Nephron (organoid): Measurements from ENCODE around the gene GSE1.

Source experiments
- H3K27ac Mint-ChIP-seq, 3 experiments: 2 replicates each; pipeline ENCODE4 v1.8.0; 2020; ENCODE audit warnings: mixed read lengths in 3 of 3, mild to moderate bottlenecking in 2 of 3, moderate library complexity in 1 of 3
- H3K27me3 Mint-ChIP-seq: 2 replicates; pipeline ENCODE4 v1.8.0; 2021; ENCODE audit warnings: low read depth, mild to moderate bottlenecking, moderate library complexity, mixed read lengths
- H3K36me3 Mint-ChIP-seq: 2 replicates; pipeline ENCODE4 v1.8.0; 2020; ENCODE audit warnings: low read depth, mixed read lengths
- H3K4me1 Mint-ChIP-seq: 2 replicates; pipeline ENCODE4 v1.8.0; 2020; ENCODE audit warnings: mixed read lengths
- H3K4me3 Mint-ChIP-seq, 3 experiments: 2 replicates each; pipeline ENCODE4 v1.8.0; 2020; ENCODE audit warnings: mild to moderate bottlenecking in 3 of 3, mixed read lengths in 3 of 3, moderate library complexity in 2 of 3
- H3K9me3 Mint-ChIP-seq: 2 replicates; pipeline ENCODE4 v1.8.0; 2020; ENCODE audit warnings: mixed read lengths
- TF ChIP-seq, protein P1 (sequence below), 3 experiments: fragments of 200-600 bp; sonication (generic); IDR thresholded peaks; one replicate each; pipeline ENCODE4 v1.5.0; 2021; ENCODE audit warnings: antibody characterized with exemption in 3 of 3; ENCODE audit not compliant: unreplicated experiment in 3 of 3

GSE1 gene

DNA sequence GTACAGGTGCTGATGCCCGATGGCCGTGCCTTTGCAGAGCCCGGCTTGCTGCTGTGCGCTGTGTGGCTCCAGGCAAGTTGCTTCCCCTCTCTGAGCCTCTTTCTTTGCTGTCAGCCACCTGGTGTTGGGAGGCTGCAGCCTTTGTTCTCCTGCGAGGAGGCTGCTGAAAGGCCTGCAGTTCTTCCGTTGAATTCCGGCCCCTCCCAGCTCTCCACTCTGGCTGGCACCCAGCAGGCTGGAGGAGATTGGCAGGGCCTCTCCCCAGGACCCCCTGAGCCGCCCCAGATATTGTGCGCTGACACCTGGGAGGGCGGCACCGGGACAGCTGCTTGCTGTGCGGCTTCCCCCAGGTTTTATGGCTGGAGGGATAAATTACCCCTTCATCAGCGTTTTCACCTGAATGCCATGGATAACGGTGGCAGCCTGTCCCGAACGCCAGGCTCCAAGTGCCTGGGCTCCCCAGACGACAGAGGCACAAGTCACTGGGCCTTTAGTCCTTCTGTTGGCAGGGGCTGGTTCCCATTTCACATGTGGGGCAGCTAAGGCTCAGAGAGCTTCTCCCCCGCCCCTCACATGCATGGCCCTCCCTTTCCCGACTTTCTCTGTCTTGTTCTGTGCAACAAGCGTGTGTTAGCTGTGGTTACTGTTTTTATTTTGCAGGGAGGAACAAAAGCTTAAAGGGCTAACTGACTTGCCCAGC is 35.1 kb upstream of the GSE1 start:
- no peaks in the 10 kb centered on the region for H3K36me3 Mint-ChIP-seq
- H3K27me3 Mint-ChIP-seq: peaks cover 3% of the 10 kb centered on the region
- H3K9me3 Mint-ChIP-seq: no peaks in the 10 kb centered on the region
- H3K27ac Mint-ChIP-seq: peak overlapping the region in 2 of 3 experiments; percentile 93 to 95
- peaks cover 79% of the 10 kb centered on the region for H3K4me1 Mint-ChIP-seq
- no peak overlapping the region for H3K4me3 Mint-ChIP-seq
- TF ChIP-seq, protein P1, sequence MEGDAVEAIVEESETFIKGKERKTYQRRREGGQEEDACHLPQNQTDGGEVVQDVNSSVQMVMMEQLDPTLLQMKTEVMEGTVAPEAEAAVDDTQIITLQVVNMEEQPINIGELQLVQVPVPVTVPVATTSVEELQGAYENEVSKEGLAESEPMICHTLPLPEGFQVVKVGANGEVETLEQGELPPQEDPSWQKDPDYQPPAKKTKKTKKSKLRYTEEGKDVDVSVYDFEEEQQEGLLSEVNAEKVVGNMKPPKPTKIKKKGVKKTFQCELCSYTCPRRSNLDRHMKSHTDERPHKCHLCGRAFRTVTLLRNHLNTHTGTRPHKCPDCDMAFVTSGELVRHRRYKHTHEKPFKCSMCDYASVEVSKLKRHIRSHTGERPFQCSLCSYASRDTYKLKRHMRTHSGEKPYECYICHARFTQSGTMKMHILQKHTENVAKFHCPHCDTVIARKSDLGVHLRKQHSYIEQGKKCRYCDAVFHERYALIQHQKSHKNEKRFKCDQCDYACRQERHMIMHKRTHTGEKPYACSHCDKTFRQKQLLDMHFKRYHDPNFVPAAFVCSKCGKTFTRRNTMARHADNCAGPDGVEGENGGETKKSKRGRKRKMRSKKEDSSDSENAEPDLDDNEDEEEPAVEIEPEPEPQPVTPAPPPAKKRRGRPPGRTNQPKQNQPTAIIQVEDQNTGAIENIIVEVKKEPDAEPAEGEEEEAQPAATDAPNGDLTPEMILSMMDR (IDR thresholded peaks at IDR 0.05; ENCODE audit: unreplicated experiment in 3 of 3): no peak

DNA sequence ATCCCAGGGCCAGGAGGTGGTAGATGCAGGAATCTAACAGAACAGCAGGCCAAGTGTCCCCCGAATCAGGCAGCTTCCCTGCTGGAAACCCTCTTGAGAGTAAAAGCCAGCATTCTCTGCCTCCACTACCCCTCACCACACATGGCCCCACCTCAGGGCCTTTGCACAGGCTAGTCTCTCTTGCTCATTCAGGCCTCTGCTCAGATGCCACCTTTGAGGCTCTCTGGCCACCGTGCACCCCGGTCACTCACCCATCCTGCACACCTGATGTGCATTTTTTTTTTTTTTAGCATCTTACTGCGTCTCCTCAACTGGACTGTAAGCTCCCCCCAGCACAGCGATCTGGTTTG is 34.5 kb upstream of the GSE1 start:
- Mint-ChIP-seq H3K27ac (peak overlapping the region in 2 of 3 experiments; percentile 93 to 95), H3K9me3 (no peaks in the 10 kb centered on the region), H3K27me3 (peaks cover 3% of the 10 kb centered on the region)

DNA sequence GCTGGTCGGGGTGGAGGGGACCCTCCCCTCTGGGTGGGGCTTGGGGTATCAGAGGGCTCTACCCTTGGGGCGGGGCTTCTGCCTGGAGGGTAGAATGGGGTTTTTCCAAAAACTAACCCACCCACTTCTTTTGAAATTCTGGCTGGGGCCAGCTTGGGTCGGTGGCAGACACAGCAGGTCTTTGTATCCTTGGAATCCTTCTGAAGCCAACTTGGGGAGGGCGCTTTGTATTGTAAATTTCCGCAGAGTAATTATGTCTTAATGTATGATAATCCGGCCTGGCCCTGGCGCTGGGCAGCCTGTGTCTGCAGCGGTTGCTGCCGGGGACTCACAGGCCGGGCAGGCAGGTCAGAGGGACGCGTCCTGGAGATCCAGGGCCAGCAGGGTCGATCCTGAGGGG is 33.9 kb upstream of the GSE1 start:
- peaks cover 3% of the 10 kb centered on the region for H3K27me3 Mint-ChIP-seq

More for the DNA sequence above, 34.5 kb upstream of the GSE1 start:
- TF ChIP-seq, protein P1 (IDR thresholded peaks at IDR 0.05; ENCODE audit: unreplicated experiment in 3 of 3): no peak
- H3K36me3 Mint-ChIP-seq: no peaks in the 10 kb centered on the region
- peaks cover 79% of the 10 kb centered on the region for H3K4me1 Mint-ChIP-seq
- no peak overlapping the region for H3K4me3 Mint-ChIP-seq

DNA sequence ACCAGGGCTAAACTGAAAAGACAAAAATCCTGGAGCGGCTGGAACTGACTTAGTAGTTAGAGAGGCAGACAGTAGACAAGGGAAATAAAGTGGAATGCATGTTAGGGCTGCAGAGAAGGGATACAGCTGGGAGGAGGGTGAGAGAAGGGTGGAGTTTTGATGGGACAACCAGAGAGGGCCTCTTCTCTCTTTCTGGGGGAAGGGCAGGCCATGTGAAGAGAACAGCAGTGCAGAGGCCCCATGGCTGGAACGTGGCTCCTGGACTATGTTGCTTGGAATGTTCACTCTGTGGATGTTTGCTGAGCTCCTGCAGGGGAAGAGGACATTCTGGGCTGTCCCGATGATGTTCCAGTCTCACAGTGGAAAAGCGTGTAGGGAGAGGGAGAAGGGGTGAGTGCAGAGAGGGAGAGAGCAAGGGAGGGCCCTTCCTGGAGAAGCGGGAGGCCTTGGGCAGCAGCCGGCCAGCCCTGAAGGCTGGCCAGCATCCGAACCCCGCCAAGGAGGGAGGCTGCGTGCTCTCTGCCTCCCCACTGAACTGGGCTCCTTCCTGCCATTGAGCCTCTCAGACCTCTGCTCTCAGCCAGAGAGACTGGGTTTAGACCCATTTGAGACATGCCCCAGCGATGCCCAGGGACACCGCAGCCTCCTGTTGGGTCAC is 33.1 kb upstream of the GSE1 start:
- Mint-ChIP-seq H3K4me3 (peak overlapping the region; percentile 1 to 61 (median 27)), H3K4me1 (peaks cover 79% of the 10 kb centered on the region), H3K27me3 (peaks cover 3% of the 10 kb centered on the region), H3K36me3 (no peaks in the 10 kb centered on the region), H3K27ac (peak overlapping the region; percentile 69 to 95 (median 93)), H3K9me3 (no peaks in the 10 kb centered on the region)
- TF ChIP-seq, protein P1 (IDR thresholded peaks at IDR 0.05; ENCODE audit: unreplicated experiment in 3 of 3): no peak

More for the DNA sequence above, 33.9 kb upstream of the GSE1 start:
- H3K9me3 Mint-ChIP-seq: no peaks in the 10 kb centered on the region
- TF ChIP-seq, protein P1 (IDR thresholded peaks at IDR 0.05; ENCODE audit: unreplicated experiment in 3 of 3): no peak
- H3K36me3 Mint-ChIP-seq: no peaks in the 10 kb centered on the region
- H3K4me1 Mint-ChIP-seq: peaks cover 79% of the 10 kb centered on the region
- H3K27ac Mint-ChIP-seq: peak overlapping the region; percentile 69 to 95 (median 93)
- H3K4me3 Mint-ChIP-seq: peak overlapping the region in 1 of 3 experiments; percentile 26

DNA sequence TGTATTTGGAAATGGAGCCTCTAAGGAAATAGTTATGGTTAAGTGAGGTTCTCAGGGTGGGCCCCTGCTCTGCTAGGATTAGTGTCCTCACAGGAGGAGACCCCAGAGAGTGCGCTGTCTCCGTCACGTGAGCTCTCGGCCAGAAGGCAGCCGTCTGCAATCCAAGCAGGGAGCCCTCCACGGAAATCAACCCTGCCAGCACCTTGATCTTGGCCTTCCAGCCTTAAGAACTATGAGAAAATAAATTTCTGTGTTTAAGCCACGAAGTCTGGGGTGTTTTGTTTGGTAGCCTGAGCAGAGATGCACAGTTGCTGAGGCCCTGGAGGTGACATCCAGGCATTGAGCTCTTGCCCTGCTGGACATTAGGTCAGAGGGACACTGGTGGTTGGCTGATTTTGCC is 32.4 kb upstream of the GSE1 start:
- H3K4me1 Mint-ChIP-seq: peaks cover 79% of the 10 kb centered on the region
- H3K4me3 Mint-ChIP-seq: peak overlapping the region in 1 of 3 experiments; percentile 25
- TF ChIP-seq, protein P1 (IDR thresholded peaks at IDR 0.05; ENCODE audit: unreplicated experiment in 3 of 3): no peak
- no peaks in the 10 kb centered on the region for H3K9me3 Mint-ChIP-seq
- peak overlapping the region; percentile 36 to 93 (median 78) for H3K27ac Mint-ChIP-seq
- H3K36me3 Mint-ChIP-seq: no peaks in the 10 kb centered on the region
- peaks cover 3% of the 10 kb centered on the region for H3K27me3 Mint-ChIP-seq
